GM10248 (cell line): Measurements from ENCODE around the gene NDST4.

ENCODE experiments used
- CTCF ChIA-PET: fragments of 300-600 bp; sonication (Branson Sonifier 250); formaldehyde crosslinking; extraction: SDS; loops from one replicate; lab custom pipeline; 2021; ENCODE audit warnings: antibody characterized with exemption; lab: Yijun Ruan, JAX
- POLR2A ChIA-PET: fragments of 350-650 bp; sonication (Branson Sonifier 250); formaldehyde crosslinking; extraction: SDS; loops from one replicate; lab custom pipeline; 2020; ENCODE audit warnings: antibody characterized with exemption; lab: Yijun Ruan, JAX
- DNase-seq: peaks from one replicate; pipeline ENCODE4 v3.0.0; 2012; ENCODE audit errors: extremely low spot score
- TF ChIP-seq, protein P1 (sequence below): IDR thresholded peaks from 2 replicates; pipeline ENCODE4 v1.5.1; 2012; ENCODE audit warnings: mild to moderate bottlenecking, low read depth; ENCODE audit errors: extremely low read depth, missing control alignments, control extremely low read depth

The NDST4 gene

DNA sequence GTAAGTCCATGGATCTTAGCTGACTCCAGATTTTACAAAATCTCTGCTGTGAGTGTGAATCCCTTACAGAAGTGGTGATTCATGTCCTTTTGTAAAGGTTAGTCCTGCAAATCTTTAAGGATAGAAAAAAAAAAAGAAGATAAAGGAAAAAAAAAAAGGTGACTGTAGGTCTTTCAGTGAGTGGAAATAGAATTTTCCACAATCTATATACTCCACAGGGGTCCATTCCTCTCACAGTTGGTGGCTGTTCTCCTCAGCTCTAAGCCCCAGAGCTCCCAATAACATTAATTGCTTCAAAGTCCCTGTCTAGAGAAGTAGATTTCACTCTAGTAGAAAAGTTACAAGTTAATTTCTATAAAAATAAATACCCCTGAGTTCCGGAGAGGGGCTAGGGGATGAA is 189.1 kb downstream of the NDST4 start:
- TF ChIP-seq, protein P1, sequence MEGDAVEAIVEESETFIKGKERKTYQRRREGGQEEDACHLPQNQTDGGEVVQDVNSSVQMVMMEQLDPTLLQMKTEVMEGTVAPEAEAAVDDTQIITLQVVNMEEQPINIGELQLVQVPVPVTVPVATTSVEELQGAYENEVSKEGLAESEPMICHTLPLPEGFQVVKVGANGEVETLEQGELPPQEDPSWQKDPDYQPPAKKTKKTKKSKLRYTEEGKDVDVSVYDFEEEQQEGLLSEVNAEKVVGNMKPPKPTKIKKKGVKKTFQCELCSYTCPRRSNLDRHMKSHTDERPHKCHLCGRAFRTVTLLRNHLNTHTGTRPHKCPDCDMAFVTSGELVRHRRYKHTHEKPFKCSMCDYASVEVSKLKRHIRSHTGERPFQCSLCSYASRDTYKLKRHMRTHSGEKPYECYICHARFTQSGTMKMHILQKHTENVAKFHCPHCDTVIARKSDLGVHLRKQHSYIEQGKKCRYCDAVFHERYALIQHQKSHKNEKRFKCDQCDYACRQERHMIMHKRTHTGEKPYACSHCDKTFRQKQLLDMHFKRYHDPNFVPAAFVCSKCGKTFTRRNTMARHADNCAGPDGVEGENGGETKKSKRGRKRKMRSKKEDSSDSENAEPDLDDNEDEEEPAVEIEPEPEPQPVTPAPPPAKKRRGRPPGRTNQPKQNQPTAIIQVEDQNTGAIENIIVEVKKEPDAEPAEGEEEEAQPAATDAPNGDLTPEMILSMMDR: no peak
- POLR2A ChIA-PET: no interaction called here
- CTCF ChIA-PET: no interaction called here
- DNase-seq: no peak

GRCh38 chr4:114922592-114922933 is 190.9 kb downstream of the NDST4 start:
- POLR2A ChIA-PET: no interaction called here
- TF ChIP-seq, protein P1: no peak
- CTCF ChIA-PET: interaction anchor here (1.1 to 1.5 kb wide), 2 partner anchors 10 to 22 kb away, joined by 3 read pairs; no protein-coding TSS in a partner anchor
- DNase-seq: no peak

- TF ChIP-seq, protein P1: no peak
- no peak for DNase-seq
- ChIA-PET CTCF (interaction anchor here (1.1 kb wide), 1 partner anchor 10 kb away, joined by 3 read pairs; no protein-coding TSS in a partner anchor), POLR2A (no interaction called here)
These were observed 191.4 kb downstream of the NDST4 start for GRCh38 chr4:114921790-114922591.

- DNase-seq: no peak
- TF ChIP-seq, protein P1: no peak
- ChIA-PET CTCF (no interaction called here), POLR2A (no interaction called here)
These were observed 192.2 kb downstream of the NDST4 start for GRCh38 chr4:114921191-114921590.

DNA sequence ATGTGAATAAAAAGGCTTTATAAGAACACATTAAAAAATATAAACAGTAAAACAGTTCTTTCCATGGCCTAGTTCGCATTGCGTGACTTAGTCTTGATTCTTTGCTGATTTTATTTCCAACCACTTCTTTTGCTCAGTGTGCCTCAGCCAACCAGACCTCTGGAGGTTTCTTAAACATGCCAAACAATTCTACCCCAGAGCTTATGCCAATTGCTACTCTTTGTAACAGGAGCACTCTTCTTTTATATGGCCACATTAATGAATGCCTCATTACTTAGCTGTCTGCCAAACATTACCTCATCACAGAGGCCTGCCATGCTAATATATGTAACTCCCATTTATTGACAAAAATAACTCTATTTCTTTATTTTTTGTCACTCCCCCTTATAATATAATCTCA is 202.3 kb downstream of the NDST4 start:
- POLR2A ChIA-PET: no interaction called here
- TF ChIP-seq, protein P1: no peak
- CTCF ChIA-PET: no interaction called here
- no peak for DNase-seq

DNA sequence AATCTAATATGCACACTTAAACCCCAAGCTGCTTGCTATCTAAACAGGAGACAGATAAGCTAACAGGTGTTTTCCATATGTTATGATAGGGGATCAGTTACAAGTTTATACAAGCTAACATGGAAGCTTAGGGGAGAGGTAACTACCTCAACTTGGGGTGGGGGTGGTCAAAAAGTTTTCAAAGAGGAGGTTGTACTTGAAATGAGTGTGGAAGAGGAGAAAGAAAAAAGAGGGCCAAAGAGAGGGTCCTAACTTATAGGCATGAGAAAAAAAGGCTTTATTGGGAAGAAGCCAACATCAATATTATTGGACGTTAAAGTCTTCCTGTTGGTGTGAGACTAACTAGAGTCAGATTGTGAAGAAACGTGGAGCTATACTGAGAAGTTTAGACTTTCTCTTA is 205.9 kb downstream of the NDST4 start:
- CTCF ChIA-PET: no interaction called here
- TF ChIP-seq, protein P1: no peak
- no peak for DNase-seq
- POLR2A ChIA-PET: no interaction called here
